GM12801 (cell line): ENCODE results near the gene MAG.

Source experiments
- TF ChIP-seq, protein P1 (sequence below): IDR thresholded peaks from one replicate; pipeline ENCODE4 v1.5.1; 2011; ENCODE audit warnings: control low read depth; ENCODE audit not compliant: insufficient read length; ENCODE audit errors: extremely low read depth

The MAG gene

DNA sequence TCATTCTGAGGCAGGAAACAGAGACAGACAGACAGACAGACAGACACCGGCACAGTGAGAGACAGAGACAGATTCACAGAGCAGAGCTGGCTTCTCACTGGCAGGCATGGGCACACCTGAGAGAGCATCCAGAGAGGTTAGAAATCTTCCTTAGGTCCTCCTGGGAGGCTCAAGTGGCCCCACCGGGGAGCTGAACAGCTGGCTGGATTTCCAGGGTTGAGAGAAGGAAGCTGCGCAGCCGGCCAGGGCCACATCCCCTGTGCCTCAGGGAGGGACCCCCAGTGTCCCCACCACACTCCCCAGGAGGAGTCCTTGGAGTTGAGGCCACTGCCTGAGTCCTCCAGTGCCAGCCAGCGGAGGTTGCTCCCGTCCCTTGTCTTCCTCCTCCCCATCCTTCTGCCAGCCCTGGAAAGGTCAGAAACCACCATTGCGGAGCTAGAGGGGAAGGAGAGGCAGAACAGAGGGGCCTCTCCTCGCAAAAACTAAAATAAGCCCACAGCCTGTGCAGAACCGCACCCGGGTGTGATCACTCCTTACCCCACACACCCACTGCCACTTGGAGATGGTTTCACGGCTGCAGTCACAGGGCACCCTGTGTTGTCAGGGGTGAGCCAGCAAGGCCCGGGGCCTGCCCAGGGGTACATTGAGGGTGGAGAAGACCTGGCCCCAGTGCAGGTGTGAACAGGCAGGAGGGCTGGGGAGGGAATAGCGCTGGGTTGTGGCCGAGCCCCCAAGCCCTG is 70.5 kb downstream of the MAG start:
- TF ChIP-seq, protein P1, sequence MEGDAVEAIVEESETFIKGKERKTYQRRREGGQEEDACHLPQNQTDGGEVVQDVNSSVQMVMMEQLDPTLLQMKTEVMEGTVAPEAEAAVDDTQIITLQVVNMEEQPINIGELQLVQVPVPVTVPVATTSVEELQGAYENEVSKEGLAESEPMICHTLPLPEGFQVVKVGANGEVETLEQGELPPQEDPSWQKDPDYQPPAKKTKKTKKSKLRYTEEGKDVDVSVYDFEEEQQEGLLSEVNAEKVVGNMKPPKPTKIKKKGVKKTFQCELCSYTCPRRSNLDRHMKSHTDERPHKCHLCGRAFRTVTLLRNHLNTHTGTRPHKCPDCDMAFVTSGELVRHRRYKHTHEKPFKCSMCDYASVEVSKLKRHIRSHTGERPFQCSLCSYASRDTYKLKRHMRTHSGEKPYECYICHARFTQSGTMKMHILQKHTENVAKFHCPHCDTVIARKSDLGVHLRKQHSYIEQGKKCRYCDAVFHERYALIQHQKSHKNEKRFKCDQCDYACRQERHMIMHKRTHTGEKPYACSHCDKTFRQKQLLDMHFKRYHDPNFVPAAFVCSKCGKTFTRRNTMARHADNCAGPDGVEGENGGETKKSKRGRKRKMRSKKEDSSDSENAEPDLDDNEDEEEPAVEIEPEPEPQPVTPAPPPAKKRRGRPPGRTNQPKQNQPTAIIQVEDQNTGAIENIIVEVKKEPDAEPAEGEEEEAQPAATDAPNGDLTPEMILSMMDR = no peak

DNA sequence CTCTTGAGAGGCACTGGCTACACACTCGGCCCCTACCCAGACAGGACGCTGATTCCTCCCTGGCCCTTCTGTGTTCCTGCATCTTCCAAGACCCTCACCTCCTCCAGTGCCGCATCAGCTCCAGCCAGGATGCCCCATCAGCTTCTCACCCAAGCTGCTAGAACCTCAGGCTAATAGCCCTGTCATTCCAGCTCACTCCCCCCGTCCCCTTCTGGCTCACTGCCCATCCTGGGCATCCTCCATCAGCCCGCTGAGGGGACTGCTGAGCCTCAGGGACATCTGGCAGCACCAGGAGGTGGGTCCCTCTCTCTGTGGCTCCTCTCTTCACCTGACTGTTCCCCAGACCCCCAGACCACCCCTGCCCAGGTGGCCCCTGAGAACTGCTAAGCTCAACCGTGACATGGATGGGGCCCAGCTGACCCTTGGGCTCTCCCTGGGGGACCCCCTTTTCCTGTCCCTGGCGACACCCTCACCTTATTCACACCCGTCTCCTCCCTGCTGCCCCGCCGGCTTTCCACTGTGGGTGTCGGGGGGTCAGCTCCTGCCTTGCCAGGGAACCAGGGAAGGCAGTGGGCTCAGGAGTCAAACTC is 71.1 kb downstream of the MAG start:
- TF ChIP-seq, protein P1 = no peak
